ENCODE measurements around the gene TXNRD2. TPM values are rescaled to one million over a fixed set of nuclear protein-coding genes. Genes with fewer than 3 reads are reported as not detected.
A peak's percentile ranks its signal among the peaks of the same experiment; 100 is the strongest.

The TXNRD2 gene
- total and polyA plus RNA-seq, 2 donors (not counting 1 experiment from before 2014, with no cell fraction given) = 24.8 to 36.2 TPM

DNA sequence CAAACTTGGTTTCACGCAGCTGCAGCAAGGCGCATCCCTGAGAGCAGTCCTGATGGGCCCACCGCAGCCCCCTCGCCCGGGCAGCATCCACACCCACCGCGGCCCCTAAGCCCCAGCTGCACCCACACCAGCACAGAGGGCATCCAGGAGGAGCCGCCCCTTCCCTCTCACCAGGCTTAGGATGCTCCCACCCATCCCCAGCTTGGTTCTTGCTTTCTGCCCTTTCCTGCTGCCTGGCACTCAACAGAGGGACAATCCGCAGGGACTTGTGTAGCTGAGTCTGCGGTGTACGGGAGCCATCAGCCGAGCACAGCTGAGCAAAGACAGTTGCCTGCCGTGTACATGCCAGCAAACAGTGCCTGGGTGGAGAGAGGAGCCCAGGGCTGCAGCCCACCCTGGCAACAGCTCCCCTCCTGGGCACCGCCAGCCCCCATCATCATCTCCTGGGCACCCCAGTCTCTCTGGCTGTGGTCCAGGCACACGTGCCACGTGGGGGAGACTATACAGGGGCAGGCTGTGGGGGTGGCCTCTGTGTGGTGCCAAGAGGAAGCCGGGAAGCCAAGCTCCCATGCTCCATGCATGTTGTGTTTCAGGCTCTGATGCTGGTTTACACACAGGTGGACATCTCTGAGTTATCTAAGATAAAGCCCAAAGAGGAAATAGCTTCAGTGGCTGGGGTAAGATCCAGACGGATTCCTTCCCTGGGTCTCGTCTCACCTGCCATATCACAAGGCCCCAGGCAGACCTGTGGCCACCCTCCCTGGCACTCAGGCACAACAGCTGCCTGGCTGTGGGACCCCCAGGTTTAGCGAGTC lies 50.9 kb downstream of the TXNRD2 start:
- intact Hi-C loops (cut with micrococcal nuclease) = loop anchor here (1.0 to 10.0 kb wide), 3 partner anchors 35 to 56 kb away; partner anchors contain the start of genes COMT and TXNRD2
- TF ChIP-seq EZH2 (IDR thresholded peaks at IDR 0.05; ENCODE audit: borderline replicate concordance, insufficient read depth, low read depth, low read length, poor library complexity, severe bottlenecking) = no peak
- TF ChIP-seq, protein P1, sequence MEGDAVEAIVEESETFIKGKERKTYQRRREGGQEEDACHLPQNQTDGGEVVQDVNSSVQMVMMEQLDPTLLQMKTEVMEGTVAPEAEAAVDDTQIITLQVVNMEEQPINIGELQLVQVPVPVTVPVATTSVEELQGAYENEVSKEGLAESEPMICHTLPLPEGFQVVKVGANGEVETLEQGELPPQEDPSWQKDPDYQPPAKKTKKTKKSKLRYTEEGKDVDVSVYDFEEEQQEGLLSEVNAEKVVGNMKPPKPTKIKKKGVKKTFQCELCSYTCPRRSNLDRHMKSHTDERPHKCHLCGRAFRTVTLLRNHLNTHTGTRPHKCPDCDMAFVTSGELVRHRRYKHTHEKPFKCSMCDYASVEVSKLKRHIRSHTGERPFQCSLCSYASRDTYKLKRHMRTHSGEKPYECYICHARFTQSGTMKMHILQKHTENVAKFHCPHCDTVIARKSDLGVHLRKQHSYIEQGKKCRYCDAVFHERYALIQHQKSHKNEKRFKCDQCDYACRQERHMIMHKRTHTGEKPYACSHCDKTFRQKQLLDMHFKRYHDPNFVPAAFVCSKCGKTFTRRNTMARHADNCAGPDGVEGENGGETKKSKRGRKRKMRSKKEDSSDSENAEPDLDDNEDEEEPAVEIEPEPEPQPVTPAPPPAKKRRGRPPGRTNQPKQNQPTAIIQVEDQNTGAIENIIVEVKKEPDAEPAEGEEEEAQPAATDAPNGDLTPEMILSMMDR (IDR thresholded peaks at IDR 0.05) = no peak
- Histone ChIP-seq H4K20me1 (ENCODE audit: control insufficient read depth, insufficient read depth, low read length, poor library complexity, severe bottlenecking) (no peaks in the 10 kb centered on the region), H3K27me3 (replicated peaks in 1 of 4; ENCODE audit: control extremely low read depth in 1 of 4, control insufficient read depth in 3 of 4, insufficient read depth in 4 of 4, low read length in 3 of 4) (no peaks in the 10 kb centered on the region), H3K27ac (ENCODE audit: low read length in 2 of 2) (peak overlapping the region in 1 of 2 donors; percentile 28), H3K9ac (ENCODE audit: low read length) (peak overlapping the region; percentile 50), H3K4me3 (ENCODE audit: control extremely low read depth in 1 of 5, extremely low read depth in 1 of 5, insufficient read depth in 1 of 5, low read depth in 2 of 5, low read length in 4 of 5) (peak overlapping the region in 1 of 5 experiments; percentile 36), H3K9me3 (ENCODE audit: control extremely low read depth in 1 of 3, control insufficient read depth in 2 of 3, insufficient read depth in 1 of 3, low read length in 2 of 3) (no peaks in the 10 kb centered on the region), H3K4me1 (ENCODE audit: control insufficient read depth in 2 of 2, insufficient read depth in 2 of 2, low read length in 2 of 2) (peaks cover 34 to 38% of the 10 kb centered on the region in 2 donors), H3K4me2 (replicated peaks; ENCODE audit: low read depth, low read length, poor library complexity, severe bottlenecking) (peak overlapping the region; percentile 78), H3K79me2 (ENCODE audit: control insufficient read depth, insufficient read depth, low read length) (no peaks in the 10 kb centered on the region), H2AFZ (ENCODE audit: insufficient read depth, low read depth, low read length, poor library complexity, severe bottlenecking) (no peak overlapping the region), H3K36me3 (replicated peaks in 1 of 2; ENCODE audit: control extremely low read depth in 1 of 2, control insufficient read depth in 1 of 2, extremely low read depth in 1 of 2, insufficient read depth in 2 of 2, low read length in 1 of 2) (no peaks in the 10 kb centered on the region)
- ATAC-seq (ENCODE audit: low read depth) = no peak
- H3K4me3 Mint-ChIP-seq = peak overlapping the region; percentile 23
- WGBS (ENCODE audit: insufficient coverage) = 78% methylated on average over 18 of the region's 20 CpGs
- H3K9me3 Mint-ChIP-seq (ENCODE audit: insufficient read depth) = no peaks in the 10 kb centered on the region
- H3K27me3 Mint-ChIP-seq = no peaks in the 10 kb centered on the region
- ChIA-PET POLR2A (no interaction called here), CTCF (interaction anchor here (1.0 to 1.4 kb wide), 3 partner anchors 19 to 160 kb away, joined by 3 to 7 read pairs (median 3); no protein-coding TSS in a partner anchor)
- no peak for DNase-seq
- H3K27ac Mint-ChIP-seq = peak overlapping the region; percentile 87
- peaks cover 35% of the 10 kb centered on the region for H3K4me1 Mint-ChIP-seq

DNA sequence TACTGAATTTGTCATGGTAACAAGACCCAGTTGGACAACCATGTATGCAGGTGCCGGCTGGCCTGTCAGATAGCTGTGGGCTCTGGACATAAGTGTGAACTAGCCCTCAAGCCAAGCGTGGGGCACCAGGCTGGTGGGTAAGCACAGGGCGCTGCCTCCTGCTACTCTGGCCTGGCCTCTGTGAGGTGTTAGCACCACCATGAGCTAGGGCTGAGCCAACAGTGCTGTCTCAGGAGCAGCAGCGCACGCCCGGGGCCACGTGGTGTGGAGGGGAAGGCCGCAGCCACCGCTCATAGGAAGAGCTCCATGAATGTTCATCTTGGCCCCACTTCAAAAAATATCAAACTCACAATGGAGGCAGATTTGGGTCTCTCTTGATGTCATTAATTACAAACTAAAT lies 51.7 kb downstream of the TXNRD2 start:
- Histone ChIP-seq H3K79me2 (ENCODE audit: control insufficient read depth, insufficient read depth, low read length) (no peaks in the 10 kb centered on the region), H3K4me1 (ENCODE audit: control insufficient read depth in 2 of 2, insufficient read depth in 2 of 2, low read length in 2 of 2) (peaks cover 34 to 41% of the 10 kb centered on the region in 2 donors), H3K9me3 (ENCODE audit: control extremely low read depth in 1 of 3, control insufficient read depth in 2 of 3, insufficient read depth in 1 of 3, low read length in 2 of 3) (no peaks in the 10 kb centered on the region), H3K36me3 (replicated peaks in 1 of 2; ENCODE audit: control extremely low read depth in 1 of 2, control insufficient read depth in 1 of 2, extremely low read depth in 1 of 2, insufficient read depth in 2 of 2, low read length in 1 of 2) (no peaks in the 10 kb centered on the region), H2AFZ (ENCODE audit: insufficient read depth, low read depth, low read length, poor library complexity, severe bottlenecking) (no peak overlapping the region), H3K4me3 (ENCODE audit: control extremely low read depth in 1 of 5, extremely low read depth in 1 of 5, insufficient read depth in 1 of 5, low read depth in 2 of 5, low read length in 4 of 5) (no peak overlapping the region), H4K20me1 (ENCODE audit: control insufficient read depth, insufficient read depth, low read length, poor library complexity, severe bottlenecking) (no peaks in the 10 kb centered on the region), H3K27ac (ENCODE audit: low read length in 2 of 2) (no peak overlapping the region), H3K4me2 (replicated peaks; ENCODE audit: low read depth, low read length, poor library complexity, severe bottlenecking) (no peak overlapping the region), H3K27me3 (replicated peaks in 1 of 4; ENCODE audit: control extremely low read depth in 1 of 4, control insufficient read depth in 3 of 4, insufficient read depth in 4 of 4, low read length in 3 of 4) (no peaks in the 10 kb centered on the region), H3K9ac (ENCODE audit: low read length) (no peak overlapping the region)
- ChIA-PET POLR2A (no interaction called here), CTCF (interaction anchor here (1.2 to 1.4 kb wide), 2 partner anchors 20 to 159 kb away, joined by 3 to 7 read pairs; no protein-coding TSS in a partner anchor)
- Mint-ChIP-seq H3K4me1 (peaks cover 37% of the 10 kb centered on the region), H3K27ac (no peak overlapping the region), H3K27me3 (no peaks in the 10 kb centered on the region), H3K4me3 (no peak overlapping the region), H3K9me3 (ENCODE audit: insufficient read depth) (no peaks in the 10 kb centered on the region)
- ATAC-seq (ENCODE audit: low read depth) = no peak
- DNase-seq = no peak
- no peak for TF ChIP-seq EZH2 (IDR thresholded peaks at IDR 0.05; ENCODE audit: borderline replicate concordance, insufficient read depth, low read depth, low read length, poor library complexity, severe bottlenecking)
- TF ChIP-seq, protein P1 (IDR thresholded peaks at IDR 0.05) = no peak
- intact Hi-C loops (cut with micrococcal nuclease) = loop anchor here (5.0 to 10.0 kb wide), 2 partner anchors 52 to 55 kb away; partner anchors contain the start of genes COMT and TXNRD2
- 98% methylated on average over 7 of the region's 9 CpGs for WGBS (ENCODE audit: insufficient coverage)
